Measurements from ENCODE around the gene SPATA6L.

SPATA6L gene

DNA sequence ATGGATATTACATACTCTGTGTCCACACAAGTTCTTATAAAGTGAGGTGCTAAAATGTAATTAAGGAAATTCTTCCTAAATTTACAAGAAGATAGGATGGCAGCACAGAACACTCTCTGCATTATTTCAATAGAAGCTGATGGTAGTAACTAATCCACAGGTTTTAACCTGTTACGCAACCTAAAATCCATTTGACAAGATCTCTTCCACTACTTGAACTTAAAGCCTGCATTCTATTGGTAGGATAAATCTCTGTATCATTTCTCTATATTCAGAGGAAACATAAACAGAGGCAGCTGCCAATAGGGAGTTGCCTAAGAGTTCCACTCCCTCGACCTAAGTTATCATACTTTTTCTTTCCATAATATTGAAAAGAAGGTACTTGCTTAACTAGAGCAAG is 34.7 kb upstream of the SPATA6L start:
- Histone ChIP-seq H3K18ac (ENCODE audit: low read length) (no peak overlapping the region), H3K4me1 (ENCODE audit: control insufficient read depth in 2 of 2, insufficient read depth in 1 of 2, low read depth in 1 of 2, low read length in 2 of 2) (no peaks in the 10 kb centered on the region), H2BK12ac (ENCODE audit: low read length) (no peak overlapping the region), H4K91ac (ENCODE audit: low read depth, low read length, poor library complexity) (no peak overlapping the region), H2AK5ac (ENCODE audit: low read depth, low read length) (no peak overlapping the region), H3K23ac (ENCODE audit: low read depth, low read length, poor library complexity) (no peak overlapping the region), H3K27ac (replicated peaks; ENCODE audit: low read length) (no peak overlapping the region), H2BK5ac (ENCODE audit: low read length) (no peak overlapping the region), H3K9me3 (replicated peaks in 1 of 2; ENCODE audit: control insufficient read depth in 2 of 2, insufficient read depth in 1 of 2, low read depth in 1 of 2, low read length in 2 of 2) (no peaks in the 10 kb centered on the region), H2AFZ (ENCODE audit: low read length) (no peak overlapping the region), H4K8ac (ENCODE audit: low read depth, low read length) (no peak overlapping the region), H3K14ac (ENCODE audit: low read length) (no peak overlapping the region), H3K4me3 (ENCODE audit: low read length in 2 of 2) (no peak overlapping the region), H3K4me2 (ENCODE audit: insufficient read depth, low read length, poor library complexity, severe bottlenecking) (no peak overlapping the region), H3K27me3 (ENCODE audit: control insufficient read depth in 3 of 3, insufficient read depth in 3 of 3, low read depth in 1 of 3, low read length in 3 of 3) (no peaks in the 10 kb centered on the region), H3K4ac (ENCODE audit: low read length) (no peak overlapping the region), H2BK120ac (ENCODE audit: low read depth, low read length) (no peak overlapping the region), H3K9ac (ENCODE audit: low read depth, low read length, poor library complexity) (no peak overlapping the region), H2BK15ac (ENCODE audit: low read length) (no peak overlapping the region), H3K36me3 (replicated peaks in 1 of 2; ENCODE audit: control insufficient read depth in 2 of 2, insufficient read depth in 2 of 2, low read length in 2 of 2) (peaks cover 0 to 93% of the 10 kb centered on the region in 2 donors), H3K79me1 (ENCODE audit: low read depth, low read length) (no peaks in the 10 kb centered on the region)
- no CpG with 5 or more reads among the region's 2 CpGs for WGBS, 2 donors (ENCODE audit: extremely low coverage in 2 of 2, insufficient read length in 2 of 2, insufficient replicate concordance in 1 of 2)
- DNase-seq (ENCODE audit: low spot score) = no peak

DNA sequence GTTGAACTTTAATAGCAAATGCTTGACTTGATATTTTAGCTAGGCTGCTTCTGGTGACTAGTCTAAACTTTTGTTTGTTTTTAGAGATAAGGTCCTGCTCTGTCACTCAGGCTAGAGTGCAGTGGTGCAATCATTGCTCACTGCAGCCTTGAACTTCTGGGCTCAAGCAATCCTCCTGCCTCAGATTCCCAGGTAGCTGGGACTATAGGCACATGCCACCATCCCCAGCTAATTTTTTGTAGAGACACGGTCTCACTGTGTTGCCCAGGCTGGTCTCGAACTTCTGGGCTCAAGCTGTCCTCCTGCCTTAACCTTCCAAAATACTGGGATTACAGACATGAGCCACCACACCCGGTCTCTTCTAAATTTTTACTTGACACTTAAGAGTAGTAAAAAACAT is 33.8 kb upstream of the SPATA6L start:
- Histone ChIP-seq H3K27me3 (ENCODE audit: control insufficient read depth in 3 of 3, insufficient read depth in 3 of 3, low read depth in 1 of 3, low read length in 3 of 3) (no peaks in the 10 kb centered on the region), H2BK12ac (ENCODE audit: low read length) (no peak overlapping the region), H3K14ac (ENCODE audit: low read length) (no peak overlapping the region), H2AK5ac (ENCODE audit: low read depth, low read length) (no peak overlapping the region), H4K8ac (ENCODE audit: low read depth, low read length) (no peak overlapping the region), H3K4ac (ENCODE audit: low read length) (no peak overlapping the region), H2BK120ac (ENCODE audit: low read depth, low read length) (no peak overlapping the region), H3K36me3 (replicated peaks in 1 of 2; ENCODE audit: control insufficient read depth in 2 of 2, insufficient read depth in 2 of 2, low read length in 2 of 2) (peaks cover 0 to 90% of the 10 kb centered on the region in 2 donors), H2BK15ac (ENCODE audit: low read length) (no peak overlapping the region), H3K9me3 (replicated peaks in 1 of 2; ENCODE audit: control insufficient read depth in 2 of 2, insufficient read depth in 1 of 2, low read depth in 1 of 2, low read length in 2 of 2) (no peaks in the 10 kb centered on the region), H3K23ac (ENCODE audit: low read depth, low read length, poor library complexity) (no peak overlapping the region), H3K4me3 (ENCODE audit: low read length in 2 of 2) (no peak overlapping the region), H2BK5ac (ENCODE audit: low read length) (no peak overlapping the region), H4K91ac (ENCODE audit: low read depth, low read length, poor library complexity) (no peak overlapping the region), H3K4me1 (ENCODE audit: control insufficient read depth in 2 of 2, insufficient read depth in 1 of 2, low read depth in 1 of 2, low read length in 2 of 2) (no peaks in the 10 kb centered on the region), H3K27ac (replicated peaks; ENCODE audit: low read length) (no peak overlapping the region), H3K9ac (ENCODE audit: low read depth, low read length, poor library complexity) (no peak overlapping the region), H2AFZ (ENCODE audit: low read length) (no peak overlapping the region), H3K4me2 (ENCODE audit: insufficient read depth, low read length, poor library complexity, severe bottlenecking) (no peak overlapping the region), H3K18ac (ENCODE audit: low read length) (no peak overlapping the region), H3K79me1 (ENCODE audit: low read depth, low read length) (peaks cover 3% of the 10 kb centered on the region)
- no peak for DNase-seq (ENCODE audit: low spot score)
- no CpG with 5 or more reads among the region's 3 CpGs for WGBS, 2 donors (ENCODE audit: extremely low coverage in 2 of 2, insufficient read length in 2 of 2, insufficient replicate concordance in 1 of 2)

DNA sequence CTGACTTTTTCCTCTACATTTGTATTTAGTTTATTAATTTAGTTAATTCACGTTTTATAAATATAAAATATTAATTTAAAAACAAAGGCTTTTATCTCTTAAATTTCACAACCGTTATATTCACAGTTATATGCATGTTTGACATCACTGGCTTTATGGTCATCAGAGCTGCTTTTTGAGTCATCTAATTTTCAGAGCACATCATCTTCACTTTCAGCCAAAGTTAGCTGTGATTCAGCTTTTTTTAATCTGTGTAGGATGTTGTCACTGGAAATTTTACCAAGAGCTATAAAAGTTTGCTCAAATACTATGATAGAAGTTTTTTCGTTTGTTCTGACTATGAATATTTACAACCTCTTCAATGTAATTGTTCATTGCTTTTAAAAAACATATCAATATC is 25.5 kb upstream of the SPATA6L start:
- no peak overlapping the region for H3K4me2 ChIP-seq (ENCODE audit: insufficient read depth, low read length, poor library complexity, severe bottlenecking)
- H3K27ac ChIP-seq (replicated peaks; ENCODE audit: low read length) = no peak overlapping the region
- H3K4me1 ChIP-seq (ENCODE audit: control insufficient read depth in 2 of 2, insufficient read depth in 1 of 2, low read depth in 1 of 2, low read length in 2 of 2) = no peaks in the 10 kb centered on the region
- no peak overlapping the region for H3K4me3 ChIP-seq (ENCODE audit: low read length in 2 of 2)
- H3K4ac ChIP-seq (ENCODE audit: low read length) = no peak overlapping the region
- H2BK5ac ChIP-seq (ENCODE audit: low read length) = no peak overlapping the region
- H3K79me1 ChIP-seq (ENCODE audit: low read depth, low read length) = peaks cover 3% of the 10 kb centered on the region
- H3K36me3 ChIP-seq (replicated peaks in 1 of 2; ENCODE audit: control insufficient read depth in 2 of 2, insufficient read depth in 2 of 2, low read length in 2 of 2) = peaks cover 4 to 75% of the 10 kb centered on the region in 2 donors
- no peak overlapping the region for H3K18ac ChIP-seq (ENCODE audit: low read length)
- H3K9ac ChIP-seq (ENCODE audit: low read depth, low read length, poor library complexity) = no peak overlapping the region
- H2AFZ ChIP-seq (ENCODE audit: low read length) = no peak overlapping the region
- no peaks in the 10 kb centered on the region for H3K27me3 ChIP-seq (ENCODE audit: control insufficient read depth in 3 of 3, insufficient read depth in 3 of 3, low read depth in 1 of 3, low read length in 3 of 3)
- H3K14ac ChIP-seq (ENCODE audit: low read length) = no peak overlapping the region
- H2BK12ac ChIP-seq (ENCODE audit: low read length) = no peak overlapping the region
- no peak overlapping the region for H2BK15ac ChIP-seq (ENCODE audit: low read length)
- no peak overlapping the region for H2BK120ac ChIP-seq (ENCODE audit: low read depth, low read length)
- no peak overlapping the region for H4K8ac ChIP-seq (ENCODE audit: low read depth, low read length)
- DNase-seq (ENCODE audit: low spot score) = no peak
- WGBS, 2 donors (ENCODE audit: extremely low coverage in 2 of 2, insufficient read length in 2 of 2, insufficient replicate concordance in 1 of 2) = no CpG with 5 or more reads among the region's 3 CpGs
- H2AK5ac ChIP-seq (ENCODE audit: low read depth, low read length) = no peak overlapping the region
- no peaks in the 10 kb centered on the region for H3K9me3 ChIP-seq (replicated peaks in 1 of 2; ENCODE audit: control insufficient read depth in 2 of 2, insufficient read depth in 1 of 2, low read depth in 1 of 2, low read length in 2 of 2)
- no peak overlapping the region for H4K91ac ChIP-seq (ENCODE audit: low read depth, low read length, poor library complexity)
- H3K23ac ChIP-seq (ENCODE audit: low read depth, low read length, poor library complexity) = no peak overlapping the region

DNA sequence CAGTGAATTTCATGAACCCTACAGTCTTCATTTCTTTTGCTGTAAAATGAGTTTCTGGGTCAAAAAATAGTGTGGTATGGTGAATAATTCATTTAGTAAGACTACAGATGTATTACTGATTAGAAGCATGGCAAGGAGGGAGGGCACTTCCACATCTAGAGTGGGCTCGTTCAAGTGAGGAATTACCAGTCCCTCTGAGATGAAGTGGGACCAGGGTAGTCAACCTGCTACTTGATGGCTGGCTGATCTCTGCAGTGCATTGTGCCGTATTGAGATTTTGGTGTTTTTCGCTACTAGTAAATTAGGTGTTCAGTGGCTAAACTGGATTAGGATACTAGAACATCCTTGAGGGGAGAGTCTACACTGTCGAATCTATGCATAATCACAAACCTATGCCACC is 23.9 kb upstream of the SPATA6L start:
- H3K79me1 ChIP-seq (ENCODE audit: low read depth, low read length) = no peaks in the 10 kb centered on the region
- no peaks in the 10 kb centered on the region for H3K27me3 ChIP-seq (ENCODE audit: control insufficient read depth in 3 of 3, insufficient read depth in 3 of 3, low read depth in 1 of 3, low read length in 3 of 3)
- H2BK15ac ChIP-seq (ENCODE audit: low read length) = no peak overlapping the region
- no peak overlapping the region for H3K4ac ChIP-seq (ENCODE audit: low read length)
- no peak overlapping the region for H2BK120ac ChIP-seq (ENCODE audit: low read depth, low read length)
- peaks cover 11 to 82% of the 10 kb centered on the region in 2 donors for H3K36me3 ChIP-seq (replicated peaks in 1 of 2; ENCODE audit: control insufficient read depth in 2 of 2, insufficient read depth in 2 of 2, low read length in 2 of 2)
- no peak overlapping the region for H2BK12ac ChIP-seq (ENCODE audit: low read length)
- no peaks in the 10 kb centered on the region for H3K4me1 ChIP-seq (ENCODE audit: control insufficient read depth in 2 of 2, insufficient read depth in 1 of 2, low read depth in 1 of 2, low read length in 2 of 2)
- H3K4me2 ChIP-seq (ENCODE audit: insufficient read depth, low read length, poor library complexity, severe bottlenecking) = no peak overlapping the region
- H4K8ac ChIP-seq (ENCODE audit: low read depth, low read length) = no peak overlapping the region
- no peak overlapping the region for H3K18ac ChIP-seq (ENCODE audit: low read length)
- H3K14ac ChIP-seq (ENCODE audit: low read length) = no peak overlapping the region
- H2BK5ac ChIP-seq (ENCODE audit: low read length) = no peak overlapping the region
- H3K9ac ChIP-seq (ENCODE audit: low read depth, low read length, poor library complexity) = no peak overlapping the region
- H3K9me3 ChIP-seq (replicated peaks in 1 of 2; ENCODE audit: control insufficient read depth in 2 of 2, insufficient read depth in 1 of 2, low read depth in 1 of 2, low read length in 2 of 2) = no peaks in the 10 kb centered on the region
- no peak overlapping the region for H3K23ac ChIP-seq (ENCODE audit: low read depth, low read length, poor library complexity)
- H2AFZ ChIP-seq (ENCODE audit: low read length) = no peak overlapping the region
- WGBS, 2 donors (ENCODE audit: extremely low coverage in 2 of 2, insufficient read length in 2 of 2, insufficient replicate concordance in 1 of 2) = no CpG with 5 or more reads among the region's 4 CpGs
- H4K91ac ChIP-seq (ENCODE audit: low read depth, low read length, poor library complexity) = no peak overlapping the region
- H3K27ac ChIP-seq (replicated peaks; ENCODE audit: low read length) = no peak overlapping the region
- H2AK5ac ChIP-seq (ENCODE audit: low read depth, low read length) = no peak overlapping the region
- no peak overlapping the region for H3K4me3 ChIP-seq (ENCODE audit: low read length in 2 of 2)
- DNase-seq (ENCODE audit: low spot score) = no peak
